Colonic mucosa (tissue), 4 donors: ENCODE measurements around the gene TRMU. TPM values are rescaled to one million over a fixed set of nuclear protein-coding genes. Genes with fewer than 3 reads are reported as not detected.

Experiments used
- DNase-seq: peaks from one replicate; pipeline ENCODE4 v3.0.0-alpha.2; 2020
- H3K27ac ChIP-seq: fragments of 200-600 bp; one replicate; pipeline ENCODE4 v1.8.0; 2021
- H3K27me3 ChIP-seq: fragments of 200-600 bp; one replicate; pipeline ENCODE4 v1.8.0; 2021
- H3K36me3 ChIP-seq: fragments of 200-600 bp; one replicate; pipeline ENCODE4 v1.8.0; 2021
- H3K4me1 ChIP-seq: fragments of 200-600 bp; one replicate; pipeline ENCODE4 v1.8.0; 2021; ENCODE audit warnings: mild to moderate bottlenecking
- H3K4me3 ChIP-seq: fragments of 200-600 bp; one replicate; pipeline ENCODE4 v1.8.0; 2021
- H3K9ac ChIP-seq, 2 donors: one replicate each; pipeline ENCODE4 v1.7.0; 2013; ENCODE audit warnings: control low read depth in 2 of 2, low read depth in 2 of 2, low read length in 2 of 2
- H3K9me3 ChIP-seq: fragments of 200-600 bp; one replicate; pipeline ENCODE4 v1.8.0; 2021
- CTCF ChIP-seq: fragments of 200-600 bp; IDR thresholded peaks from one replicate; pipeline ENCODE4 v1.8.0; 2022; ENCODE audit warnings: antibody characterized with exemption, mild to moderate bottlenecking
- intact Hi-C: fragments of 100-400 bp; cut with DNase I; formaldehyde crosslinking; loops from one replicate; pipeline ENCODE4 v1.14.1; 2022
- total RNA-seq, 2 donors: library from RNA; stranded (reverse); fragmentation: NEBNext Ultra II Directional in 1 of 2; extraction: Animal tissue kit (Norgen Biotek cat#: 25700) in 1 of 2; gene quantifications; one replicate each; pipeline ENCODE4 v1.2.1, GENCODE V29; 2021
- donor health status: healthy.
- donor health status: DM: no; HTN: no; CAD: no.
- donor health status: DM: no; HTN: no; CAD: no.

The TRMU gene
- total RNA-seq, 2 donors from 2014 or later = 25.2 to 71.8 TPM

- peaks cover 14% of the 10 kb centered on the region for H3K4me1 ChIP-seq
- no peak for TF ChIP-seq CTCF
- DNase-seq = peak; percentile 81
- H3K9ac ChIP-seq = peak overlapping the region in 1 of 2 donors; percentile 52
- peak overlapping the region; percentile 53 for H3K27ac ChIP-seq
- no peaks in the 10 kb centered on the region for H3K27me3 ChIP-seq
- no peaks in the 10 kb centered on the region for H3K36me3 ChIP-seq
- H3K4me3 ChIP-seq = no peak overlapping the region
- no peaks in the 10 kb centered on the region for H3K9me3 ChIP-seq
- intact Hi-C loops = no loop called here
Measured at GRCh38 chr22:46377525-46378425, 42.3 kb downstream of the TRMU start.

- H3K9me3 ChIP-seq = no peaks in the 10 kb centered on the region
- peaks cover 14% of the 10 kb centered on the region for H3K4me1 ChIP-seq
- H3K36me3 ChIP-seq = no peaks in the 10 kb centered on the region
- H3K27ac ChIP-seq = peak overlapping the region; percentile 53
- no peaks in the 10 kb centered on the region for H3K27me3 ChIP-seq
- no peak for TF ChIP-seq CTCF
- H3K9ac ChIP-seq = peak overlapping the region; percentile 17 to 32
- no peak for DNase-seq
- no peak overlapping the region for H3K4me3 ChIP-seq
- intact Hi-C loops = no loop called here
Measured at GRCh38 chr22:46378426-46379065, 43.0 kb downstream of the TRMU start.

- H3K36me3 ChIP-seq = no peaks in the 10 kb centered on the region
- H3K4me1 ChIP-seq = peaks cover 14% of the 10 kb centered on the region
- TF ChIP-seq CTCF = no peak
- no peaks in the 10 kb centered on the region for H3K9me3 ChIP-seq
- peak; percentile 75 for DNase-seq
- intact Hi-C loops = no loop called here
- peak overlapping the region; percentile 17 to 32 for H3K9ac ChIP-seq
- H3K27ac ChIP-seq = peak overlapping the region; percentile 53
- peak overlapping the region; percentile 9 for H3K4me3 ChIP-seq
- no peaks in the 10 kb centered on the region for H3K27me3 ChIP-seq
Measured at GRCh38 chr22:46379066-46379930, 43.8 kb downstream of the TRMU start.

GRCh38 chr22:46380069-46380468, 44.6 kb downstream of the TRMU start:
- Histone ChIP-seq H3K36me3 (no peaks in the 10 kb centered on the region), H3K27ac (no peak overlapping the region), H3K4me1 (peaks cover 11% of the 10 kb centered on the region), H3K9me3 (no peaks in the 10 kb centered on the region), H3K27me3 (no peaks in the 10 kb centered on the region), H3K9ac (no peak overlapping the region), H3K4me3 (peak overlapping the region; percentile 9)
- intact Hi-C loops = no loop called here
- no peak for TF ChIP-seq CTCF
- DNase-seq = no peak

- no peak overlapping the region for H3K27ac ChIP-seq
- intact Hi-C loops = no loop called here
Measured at GRCh38 chr22:46380581-46380980, 45.1 kb downstream of the TRMU start.

More at GRCh38 chr22:46380581-46380980, 45.1 kb downstream of the TRMU start:
- TF ChIP-seq CTCF = no peak
- Histone ChIP-seq H3K27me3 (no peaks in the 10 kb centered on the region), H3K9me3 (no peaks in the 10 kb centered on the region), H3K9ac (no peak overlapping the region), H3K4me3 (no peak overlapping the region), H3K36me3 (no peaks in the 10 kb centered on the region), H3K4me1 (peaks cover 11% of the 10 kb centered on the region)
- DNase-seq = no peak
